CD4-positive, alpha-beta T cell treated with Interleukin-17A for 4 hours (primary cell): ENCODE data around the gene GRAMD2A.
"Not testable (repeated sequence)": the region's sequence is repeated elsewhere in the genome, so short reads cannot be mapped to it uniquely, and the experiment has no call there.

Experiments
- DNase-seq: peaks from one replicate; pipeline ENCODE4 v3.0.0-alpha.2; 2020; ENCODE audit warnings: mixed read lengths

Gene GRAMD2A

DNA sequence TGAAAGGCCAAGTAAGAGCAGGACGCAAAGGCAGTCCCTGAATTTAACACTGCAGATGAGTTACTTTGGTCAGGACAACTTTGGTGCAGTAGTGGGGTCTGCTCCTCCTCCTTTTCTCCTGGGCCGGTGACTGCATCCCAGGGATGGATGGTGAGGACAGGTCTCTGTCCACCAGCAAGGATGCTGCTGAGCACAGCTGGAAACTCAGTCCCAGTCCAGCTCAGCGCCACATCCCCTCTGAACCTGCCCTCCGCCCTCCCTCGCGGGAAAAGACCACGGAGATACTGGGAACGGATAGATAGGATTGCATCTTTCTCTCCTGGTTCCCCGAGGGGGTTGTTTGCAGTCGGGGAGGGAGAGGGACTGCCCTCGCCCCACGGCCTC, 13.8 kb downstream of the GRAMD2A start:
- no peak for DNase-seq

- DNase-seq = no peak
Measured at GRCh38 chr15:72182673-72183072, 14.9 kb downstream of the GRAMD2A start.

GRCh38 chr15:72182244-72182643, 15.3 kb downstream of the GRAMD2A start:
- no peak for DNase-seq

- no peak for DNase-seq
Measured at GRCh38 chr15:72180761-72181324, 16.7 kb downstream of the GRAMD2A start.

- no peak for DNase-seq
Measured at GRCh38 chr15:72179950-72180581, 17.5 kb downstream of the GRAMD2A start.

- DNase-seq = no peak
Measured at GRCh38 chr15:72178976-72179585, 18.5 kb downstream of the GRAMD2A start.

- DNase-seq = no peak
Measured at GRCh38 chr15:72176743-72177142, 20.8 kb downstream of the GRAMD2A start.

GRCh38 chr15:72176159-72176558, 21.4 kb downstream of the GRAMD2A start:
- DNase-seq = no peak

DNA sequence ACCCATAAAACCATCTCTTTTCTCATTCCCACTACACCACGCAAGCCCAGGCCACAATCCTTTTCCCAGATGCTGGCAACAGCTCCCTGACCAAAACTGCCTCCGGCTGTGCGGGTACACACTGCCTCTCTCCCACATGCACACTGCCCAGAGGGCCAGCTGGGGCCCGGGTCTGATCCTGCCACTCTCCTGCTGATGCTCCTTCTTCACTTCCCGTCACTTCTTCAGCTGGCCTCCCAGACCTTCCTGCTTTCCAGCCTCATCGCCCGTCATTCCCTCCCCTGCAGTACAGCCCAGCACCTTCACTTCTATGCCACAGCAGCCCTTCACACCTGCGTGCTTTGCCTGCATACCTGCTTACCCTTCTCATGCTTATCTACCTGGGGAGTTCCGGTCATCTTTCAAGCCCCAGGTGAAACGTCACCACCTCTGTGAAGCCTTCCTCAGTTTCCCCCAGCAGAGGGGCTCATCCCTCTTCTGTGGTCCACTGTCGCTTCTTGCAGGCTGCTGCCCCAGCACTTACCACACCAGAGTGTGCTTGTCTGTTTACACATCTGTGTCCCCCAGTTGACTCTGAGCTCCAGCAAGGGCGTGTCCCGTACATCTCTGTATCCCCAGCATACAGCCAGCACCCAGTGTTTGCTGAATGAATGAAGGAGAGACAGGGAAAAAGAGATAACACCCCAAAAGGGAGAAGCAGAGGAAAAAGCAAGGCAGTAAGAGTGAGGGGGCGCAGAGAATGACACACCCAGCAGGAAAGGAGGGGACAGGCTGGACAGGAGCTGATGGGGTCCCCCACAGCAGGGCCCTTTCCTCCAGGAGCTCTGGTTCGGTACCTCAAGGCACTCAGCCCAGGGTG, 22.2 kb downstream of the GRAMD2A start:
- no peak for DNase-seq

DNA sequence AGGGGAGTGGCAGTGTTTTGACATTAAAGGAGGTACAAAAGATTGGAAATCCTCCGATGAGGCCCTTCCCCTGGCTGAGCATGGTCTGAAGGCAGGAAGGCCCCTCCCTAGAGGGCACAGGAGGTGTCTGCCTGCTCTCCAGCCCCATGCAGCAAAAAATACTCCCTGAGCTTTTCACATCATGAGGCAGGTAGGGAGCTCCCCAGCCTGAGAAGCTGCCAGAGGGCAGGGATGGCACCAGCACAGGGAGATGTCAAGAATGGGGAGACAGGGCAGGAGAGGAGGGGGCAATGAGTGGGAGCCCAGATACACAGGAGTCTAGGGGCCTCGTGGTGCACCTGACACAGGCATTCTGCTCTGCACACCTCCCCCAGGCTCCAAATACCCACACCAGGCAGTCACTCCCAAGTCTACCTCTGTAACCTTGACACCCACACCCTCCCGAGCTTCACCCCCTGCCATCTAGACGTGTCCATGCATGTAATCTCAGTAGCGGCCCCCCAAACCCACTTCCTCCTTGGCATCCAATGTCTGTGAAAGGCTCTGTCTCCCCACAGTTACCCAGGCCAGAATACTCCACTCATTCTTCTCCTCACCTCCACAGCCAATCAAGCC, 22.9 kb downstream of the GRAMD2A start:
- DNase-seq = no peak

DNA sequence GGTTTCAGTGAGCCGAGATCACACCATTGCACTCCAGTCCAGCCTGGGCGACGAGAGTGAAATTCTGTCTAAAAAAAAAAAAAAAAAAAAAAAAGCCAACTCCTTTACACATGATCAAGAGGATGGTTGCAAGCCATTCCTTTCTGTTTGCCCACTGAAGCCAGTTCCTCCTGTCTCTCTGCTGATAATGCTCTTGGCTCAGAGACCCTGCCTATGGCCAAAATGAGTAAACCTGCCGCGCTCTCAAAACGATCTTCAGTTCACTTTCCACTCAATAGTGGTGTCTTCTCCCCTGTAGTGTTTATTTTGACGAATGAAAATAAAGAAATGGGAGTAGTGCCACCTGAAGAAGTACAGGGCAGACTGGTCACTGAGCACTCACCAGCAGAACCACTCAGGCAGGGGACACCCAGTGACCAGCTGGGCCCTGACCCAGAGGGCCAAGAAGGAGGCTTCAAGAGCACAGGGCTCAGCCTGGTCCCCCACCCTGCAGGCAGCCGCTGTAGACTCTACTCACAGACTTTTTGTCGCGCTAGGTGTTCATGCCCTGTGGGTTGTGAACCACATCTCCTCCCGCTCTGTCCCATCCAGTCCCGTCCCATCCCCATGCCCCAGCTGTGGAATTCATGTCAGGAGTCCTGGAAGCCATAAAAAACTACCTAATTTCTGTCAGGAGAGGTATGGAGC, 23.6 kb downstream of the GRAMD2A start:
- DNase-seq = no peak

- no peak for DNase-seq
Measured at GRCh38 chr15:72173401-72173800, 24.2 kb downstream of the GRAMD2A start.

- no peak for DNase-seq
Measured at GRCh38 chr15:72172796-72173195, 24.8 kb downstream of the GRAMD2A start.

GRCh38 chr15:72171978-72172377, 25.6 kb downstream of the GRAMD2A start:
- DNase-seq = not testable (repeated sequence)

DNA sequence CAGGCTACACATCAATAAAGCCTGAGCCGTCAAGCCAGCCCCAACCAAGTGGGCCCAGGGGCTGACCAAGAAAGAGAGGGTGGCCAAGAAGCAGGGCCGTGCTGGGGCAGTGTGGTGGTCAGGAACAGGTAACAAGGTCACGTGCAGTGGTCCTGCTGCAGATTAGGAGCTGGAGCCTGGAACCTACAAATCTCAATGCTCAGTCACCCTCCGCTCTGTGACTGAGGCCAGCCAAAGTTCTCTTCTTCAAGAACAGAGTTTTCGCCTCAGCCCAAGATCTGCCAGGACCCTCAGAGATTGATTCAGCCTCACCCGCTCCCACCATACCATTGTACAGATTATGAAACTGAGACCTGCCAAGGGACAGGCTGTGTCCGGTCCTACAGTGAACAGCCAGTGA, 26.9 kb downstream of the GRAMD2A start:
- DNase-seq = no peak

DNA sequence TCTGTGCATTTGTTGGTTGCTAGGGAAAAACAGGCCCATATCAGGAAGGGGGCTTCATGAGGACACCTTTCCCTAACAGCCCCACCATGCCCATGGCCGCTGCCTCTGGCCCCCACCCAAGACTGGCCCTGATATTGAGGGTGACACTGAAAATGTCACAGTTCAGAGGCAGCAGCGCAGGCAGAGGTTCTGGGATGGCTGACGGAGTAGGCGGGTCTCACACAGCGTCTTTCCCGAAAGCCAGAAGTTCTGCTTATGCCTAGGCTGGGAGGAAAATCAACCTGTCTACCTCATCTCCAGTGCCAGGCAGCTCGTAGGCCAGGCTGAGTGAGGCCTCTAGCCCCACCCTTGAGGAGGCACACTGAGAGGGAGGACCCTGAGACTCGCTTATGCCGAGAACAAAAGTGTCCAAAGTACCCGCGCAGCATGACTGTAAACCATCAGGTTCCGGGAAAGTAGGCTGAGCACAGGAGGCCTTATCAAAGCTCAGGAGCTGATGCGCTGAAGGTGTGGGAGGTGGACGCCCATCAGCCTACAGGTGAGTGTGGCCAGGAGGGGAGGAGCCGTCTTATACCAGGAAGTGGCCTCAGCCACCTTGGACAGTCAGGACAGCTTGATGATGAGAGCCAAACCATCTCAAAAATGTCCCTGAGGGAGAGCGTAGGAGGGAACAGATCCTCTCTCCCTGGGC, 27.5 kb downstream of the GRAMD2A start:
- no peak for DNase-seq

DNA sequence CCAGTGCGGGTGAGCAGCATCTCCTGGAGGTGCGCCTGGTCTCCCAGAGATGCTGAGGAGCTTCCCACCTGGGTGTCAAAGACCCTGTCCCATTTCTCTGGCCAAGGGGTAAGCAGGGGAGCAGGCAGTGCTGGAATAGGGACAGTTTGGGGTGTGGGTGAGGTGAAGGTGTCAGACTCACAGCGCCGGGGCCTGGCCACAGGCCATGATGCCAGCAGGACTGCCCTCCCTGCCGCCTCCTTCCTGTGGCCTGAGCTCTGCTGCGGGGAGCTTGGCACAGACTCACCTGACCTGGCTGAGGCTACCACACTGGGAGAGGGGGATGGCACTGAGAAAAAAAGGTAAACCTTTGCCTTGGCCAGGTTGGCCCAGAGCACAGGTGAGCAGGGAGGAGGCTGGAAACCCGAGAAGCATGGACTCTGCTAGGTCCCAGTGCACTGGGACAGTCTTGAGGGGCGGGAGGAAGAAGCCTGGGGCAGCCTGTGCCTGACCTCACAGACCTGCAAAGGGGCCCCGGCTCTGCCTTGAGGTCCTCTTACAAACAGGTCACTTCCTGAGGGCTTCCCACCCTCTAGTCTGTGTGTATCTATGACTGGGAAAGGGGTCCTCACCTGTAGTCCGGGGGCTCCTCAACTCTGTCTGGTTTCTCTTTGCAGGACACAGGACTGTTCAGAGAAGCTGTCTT, 28.2 kb downstream of the GRAMD2A start:
- no peak for DNase-seq

GRCh38 chr15:72168808-72169190, 28.8 kb downstream of the GRAMD2A start:
- DNase-seq = no peak

- DNase-seq = no peak
Measured at GRCh38 chr15:72168131-72168807, 29.3 kb downstream of the GRAMD2A start.

GRCh38 chr15:72167445-72167844, 30.1 kb downstream of the GRAMD2A start:
- DNase-seq = no peak
